ENCODE data around the gene TNRC18.

The TNRC18 gene

DNA sequence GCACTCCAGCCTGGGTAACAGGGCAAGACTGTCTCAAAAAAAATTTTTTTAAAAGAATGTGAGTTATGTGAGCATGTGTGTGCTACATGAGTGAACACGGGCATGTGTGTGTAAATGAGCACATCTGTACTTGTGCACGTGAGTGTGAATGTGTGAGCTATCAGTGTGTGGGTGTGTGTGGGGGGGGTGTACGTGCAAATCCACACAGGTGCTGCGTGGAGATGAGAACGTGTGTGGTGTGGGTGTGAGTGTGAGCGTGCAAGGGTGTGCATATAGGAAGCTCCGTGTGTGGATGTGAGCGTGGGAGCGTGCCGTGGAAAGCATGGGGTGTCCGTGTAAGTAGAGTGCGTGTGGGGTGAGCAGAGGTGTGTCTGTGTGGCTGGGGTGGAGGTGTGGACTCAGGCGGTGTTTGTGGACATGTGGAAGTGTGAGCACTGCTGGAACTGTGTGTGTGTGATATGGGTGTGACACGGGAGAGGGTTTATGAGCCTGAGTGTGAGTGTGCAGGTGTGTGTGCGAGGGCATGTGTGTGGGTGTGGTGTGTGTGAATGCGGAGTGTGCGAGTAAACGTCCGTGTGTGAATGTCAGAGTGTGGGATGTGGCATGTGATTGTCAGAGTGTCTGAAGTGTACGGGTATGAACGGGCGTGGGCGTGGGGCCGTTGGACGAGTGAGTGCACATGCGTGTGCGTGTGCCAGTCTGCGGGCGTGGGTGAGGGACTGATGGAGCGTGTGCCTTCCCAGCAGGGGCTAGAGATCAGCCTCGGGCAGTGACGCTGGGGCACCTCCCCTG, 45.9 kb upstream of the TNRC18 start:
- TF ChIP-seq, protein P1, sequence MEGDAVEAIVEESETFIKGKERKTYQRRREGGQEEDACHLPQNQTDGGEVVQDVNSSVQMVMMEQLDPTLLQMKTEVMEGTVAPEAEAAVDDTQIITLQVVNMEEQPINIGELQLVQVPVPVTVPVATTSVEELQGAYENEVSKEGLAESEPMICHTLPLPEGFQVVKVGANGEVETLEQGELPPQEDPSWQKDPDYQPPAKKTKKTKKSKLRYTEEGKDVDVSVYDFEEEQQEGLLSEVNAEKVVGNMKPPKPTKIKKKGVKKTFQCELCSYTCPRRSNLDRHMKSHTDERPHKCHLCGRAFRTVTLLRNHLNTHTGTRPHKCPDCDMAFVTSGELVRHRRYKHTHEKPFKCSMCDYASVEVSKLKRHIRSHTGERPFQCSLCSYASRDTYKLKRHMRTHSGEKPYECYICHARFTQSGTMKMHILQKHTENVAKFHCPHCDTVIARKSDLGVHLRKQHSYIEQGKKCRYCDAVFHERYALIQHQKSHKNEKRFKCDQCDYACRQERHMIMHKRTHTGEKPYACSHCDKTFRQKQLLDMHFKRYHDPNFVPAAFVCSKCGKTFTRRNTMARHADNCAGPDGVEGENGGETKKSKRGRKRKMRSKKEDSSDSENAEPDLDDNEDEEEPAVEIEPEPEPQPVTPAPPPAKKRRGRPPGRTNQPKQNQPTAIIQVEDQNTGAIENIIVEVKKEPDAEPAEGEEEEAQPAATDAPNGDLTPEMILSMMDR (IDR thresholded peaks at IDR 0.05; ENCODE audit: borderline replicate concordance, control extremely low read depth, extremely low read depth, insufficient read depth, missing control alignments): no peak
- no peak for DNase-seq (ENCODE audit: low spot score)
- in situ Hi-C loops (cut with MboI; ENCODE audit: low sequenced_read_pairs, unreplicated experiment): no loop called here

DNA sequence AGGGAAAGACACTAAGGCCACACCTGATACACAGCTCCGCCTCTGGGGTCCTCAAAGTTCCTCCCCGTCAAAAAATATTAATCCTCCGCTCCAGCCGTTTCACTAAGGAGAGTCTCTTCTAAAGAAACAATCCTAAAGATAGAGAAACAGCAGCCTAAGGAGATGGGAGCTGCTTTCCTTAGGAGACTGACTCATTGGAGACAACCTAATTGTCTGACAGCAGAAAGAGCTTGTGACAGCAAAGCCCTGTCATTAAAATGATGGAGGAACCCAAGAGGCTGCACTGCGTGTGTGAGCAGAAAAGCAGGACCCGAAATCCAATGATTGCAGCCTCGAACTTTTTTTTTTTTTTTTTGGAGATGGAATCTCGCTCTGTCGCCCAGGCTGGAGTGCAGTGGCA, 44.0 kb upstream of the TNRC18 start:
- in situ Hi-C loops (cut with MboI; ENCODE audit: low sequenced_read_pairs, unreplicated experiment): no loop called here
- TF ChIP-seq, protein P1 (IDR thresholded peaks at IDR 0.05; ENCODE audit: borderline replicate concordance, control extremely low read depth, extremely low read depth, insufficient read depth, missing control alignments): no peak
- no peak for DNase-seq (ENCODE audit: low spot score)

DNA sequence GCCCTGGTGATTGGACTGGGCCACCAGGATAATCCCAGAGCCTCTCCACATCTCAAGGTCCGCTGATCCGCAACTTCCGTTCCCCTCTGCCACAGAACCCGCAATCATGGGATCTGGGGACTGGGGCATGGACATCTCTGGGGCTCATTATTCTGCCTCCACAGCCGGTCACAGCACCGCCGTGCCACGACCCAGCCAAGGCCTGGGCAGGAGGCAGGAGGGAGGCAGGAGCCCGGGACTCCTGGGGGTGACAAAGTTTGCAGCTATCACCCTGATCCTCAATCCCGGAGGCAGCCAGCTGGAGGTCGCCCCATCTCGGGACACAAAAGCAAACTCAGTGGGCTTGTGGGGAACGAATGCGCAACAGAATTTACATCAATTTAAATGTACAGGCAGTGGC, 42.9 kb upstream of the TNRC18 start:
- TF ChIP-seq, protein P1 (IDR thresholded peaks at IDR 0.05; ENCODE audit: borderline replicate concordance, control extremely low read depth, extremely low read depth, insufficient read depth, missing control alignments): no peak
- in situ Hi-C loops (cut with MboI; ENCODE audit: low sequenced_read_pairs, unreplicated experiment): no loop called here
- no peak for DNase-seq (ENCODE audit: low spot score)

DNA sequence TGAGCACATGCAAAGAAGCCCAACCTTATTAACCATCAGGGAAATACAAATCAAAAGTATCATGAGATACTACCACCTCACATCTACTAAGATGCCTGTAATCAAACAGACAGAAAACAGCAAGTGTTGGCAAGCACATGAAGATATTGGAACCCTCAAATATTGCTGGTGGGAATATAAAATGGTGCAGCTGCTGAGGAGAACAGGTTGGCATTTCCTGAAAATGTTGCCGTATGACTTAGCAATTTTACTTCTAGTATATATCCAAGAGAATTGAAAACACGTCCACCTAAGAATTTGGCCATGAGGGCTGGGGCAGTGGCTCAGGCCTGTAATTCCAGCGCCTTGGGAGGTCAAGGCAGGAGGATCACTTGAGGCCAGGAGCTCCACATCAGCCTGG, 39.4 kb upstream of the TNRC18 start:
- no peak for DNase-seq (ENCODE audit: low spot score)
- TF ChIP-seq, protein P1 (IDR thresholded peaks at IDR 0.05; ENCODE audit: borderline replicate concordance, control extremely low read depth, extremely low read depth, insufficient read depth, missing control alignments): no peak
- in situ Hi-C loops (cut with MboI; ENCODE audit: low sequenced_read_pairs, unreplicated experiment): no loop called here

DNA sequence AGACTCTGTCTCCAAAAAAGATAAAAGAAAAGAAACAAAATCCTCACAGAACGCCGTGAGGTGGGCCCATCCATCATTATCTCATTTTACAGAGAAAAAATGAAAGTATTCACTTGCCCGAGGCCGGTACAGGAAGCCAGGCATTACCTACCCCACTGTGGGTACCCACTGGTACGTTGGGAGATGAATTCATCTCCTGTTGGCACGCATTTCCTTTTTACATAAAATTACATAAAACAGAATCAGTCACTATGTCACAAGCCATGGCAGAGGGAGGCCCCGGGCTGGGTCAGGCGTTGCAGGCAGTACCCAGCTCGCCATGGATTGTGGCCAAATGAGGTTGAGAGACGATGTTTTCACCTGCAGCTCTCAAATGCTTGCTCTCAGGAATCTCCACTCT, 38.6 kb upstream of the TNRC18 start:
- in situ Hi-C loops (cut with MboI; ENCODE audit: low sequenced_read_pairs, unreplicated experiment): no loop called here
- TF ChIP-seq, protein P1 (IDR thresholded peaks at IDR 0.05; ENCODE audit: borderline replicate concordance, control extremely low read depth, extremely low read depth, insufficient read depth, missing control alignments): no peak
- DNase-seq (ENCODE audit: low spot score): no peak

DNA sequence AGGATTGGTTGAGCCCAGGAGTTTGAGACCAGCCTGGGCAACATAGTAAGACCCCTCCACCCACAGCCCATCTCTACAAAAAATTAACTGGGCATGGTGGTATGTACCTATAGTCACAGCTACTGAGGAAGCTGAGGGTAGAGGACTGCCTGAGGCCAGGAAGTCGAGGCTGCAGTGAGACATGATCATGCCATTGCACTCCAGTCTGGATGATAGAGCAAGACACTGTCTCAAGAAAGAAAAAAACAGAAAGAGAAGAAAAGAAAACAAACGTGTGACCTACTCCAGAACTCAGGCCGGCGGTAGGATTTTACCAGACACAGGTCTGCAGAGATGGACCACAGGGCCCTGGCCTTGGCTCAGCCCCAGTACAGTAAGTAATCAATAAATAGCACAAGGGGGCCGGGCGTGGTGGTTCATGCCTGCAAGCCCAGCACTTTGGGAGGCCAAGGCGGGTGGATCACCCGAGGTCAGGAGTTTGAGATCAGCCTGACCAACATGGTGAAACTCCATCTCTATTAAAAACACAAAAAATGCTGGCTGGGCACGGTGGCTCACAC, 35.4 kb upstream of the TNRC18 start:
- DNase-seq (ENCODE audit: low spot score): no peak
- in situ Hi-C loops (cut with MboI; ENCODE audit: low sequenced_read_pairs, unreplicated experiment): no loop called here
- TF ChIP-seq, protein P1 (IDR thresholded peaks at IDR 0.05; ENCODE audit: borderline replicate concordance, control extremely low read depth, extremely low read depth, insufficient read depth, missing control alignments): no peak
